ENCODE measurements around the gene CASZ1.

The CASZ1 gene

DNA sequence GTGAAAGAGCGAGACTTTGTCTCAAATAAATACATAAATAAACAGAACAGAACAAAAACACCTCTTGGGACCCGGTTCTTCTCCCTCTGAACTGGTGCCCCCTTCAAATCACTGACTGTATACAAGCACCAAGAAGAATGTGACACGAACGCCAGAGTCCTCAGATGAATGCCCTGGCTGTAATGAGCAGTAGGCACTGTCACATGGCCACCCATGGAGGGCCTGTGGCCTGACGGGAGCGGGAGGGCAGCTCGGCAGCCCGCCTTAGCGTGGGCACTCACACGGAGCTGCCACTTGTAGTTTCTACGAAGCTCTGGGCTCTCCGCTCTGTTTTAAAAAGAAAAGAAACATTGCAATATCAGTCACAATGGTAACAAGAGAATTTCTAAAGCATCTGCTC is 175.7 kb downstream of the CASZ1 start:
- DNase-seq, result no peak

DNA sequence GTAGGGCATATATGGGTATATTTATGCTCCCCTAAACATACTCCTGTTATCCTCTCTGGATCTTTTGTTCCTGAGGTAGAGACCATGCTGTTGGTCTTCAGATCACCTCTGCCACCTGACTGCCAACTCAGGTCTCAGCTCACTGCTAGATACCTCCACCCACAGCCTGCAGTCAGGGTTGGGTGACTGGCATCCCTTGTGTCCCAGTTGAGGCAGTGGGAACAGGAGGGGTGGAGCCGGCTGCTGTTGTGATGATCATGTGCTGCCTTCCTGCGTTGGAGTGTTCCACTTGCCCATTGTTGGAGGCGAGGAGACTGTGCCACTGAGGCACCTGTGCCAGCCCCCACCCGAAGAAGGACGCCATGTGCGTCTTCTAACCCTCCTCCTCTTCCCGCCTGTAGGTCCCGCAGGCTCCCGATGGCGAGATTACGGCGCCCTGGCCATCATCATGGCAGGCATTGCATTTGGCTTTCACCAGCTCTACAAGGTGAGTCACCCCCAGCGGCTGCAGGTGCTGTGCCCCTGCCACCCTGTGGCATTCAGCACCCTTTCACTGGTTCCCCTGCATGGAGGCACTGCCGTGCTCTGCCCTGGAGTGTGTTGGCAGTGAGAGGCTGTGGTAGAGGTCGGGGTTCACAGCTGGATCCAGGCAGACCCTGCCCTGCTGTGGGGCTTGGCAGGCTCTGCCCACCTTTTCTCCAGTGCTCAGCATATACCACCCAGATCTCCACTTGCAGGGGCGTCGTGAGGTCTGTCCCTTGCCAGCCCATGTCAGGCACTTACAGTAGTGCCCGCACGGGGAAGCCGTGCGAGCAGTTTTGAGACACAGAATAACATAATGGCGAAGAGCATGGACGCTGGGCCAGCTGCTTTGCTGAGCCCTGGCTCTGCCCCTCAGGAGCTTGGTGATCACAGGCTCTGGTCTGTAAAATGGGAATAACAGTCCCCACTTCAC is 178.2 kb downstream of the CASZ1 start:
- no peak for DNase-seq

DNA sequence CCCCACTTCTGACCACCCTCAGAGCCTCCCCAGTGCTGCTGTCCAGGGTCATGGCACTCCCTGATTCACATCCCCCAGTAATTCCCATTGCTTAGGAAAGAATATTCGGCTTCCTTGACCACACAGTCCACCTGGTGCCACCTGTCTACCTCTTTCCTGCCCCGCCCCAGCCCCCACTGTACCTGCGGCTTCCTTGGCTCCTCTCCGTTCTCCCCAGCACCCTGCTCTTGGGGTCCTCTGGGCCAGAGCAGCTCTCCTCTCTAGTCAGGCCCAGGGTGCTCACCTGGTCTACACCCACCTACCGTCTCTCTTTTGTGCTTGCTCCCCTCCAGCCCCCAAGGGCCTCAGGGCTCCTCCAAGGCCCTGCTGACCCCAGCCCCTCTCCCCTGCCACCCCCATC is 179.1 kb downstream of the CASZ1 start:
- DNase-seq, result no peak

GRCh38 chr1:10616696-10617095 is 179.8 kb downstream of the CASZ1 start:
- no peak for DNase-seq

DNA sequence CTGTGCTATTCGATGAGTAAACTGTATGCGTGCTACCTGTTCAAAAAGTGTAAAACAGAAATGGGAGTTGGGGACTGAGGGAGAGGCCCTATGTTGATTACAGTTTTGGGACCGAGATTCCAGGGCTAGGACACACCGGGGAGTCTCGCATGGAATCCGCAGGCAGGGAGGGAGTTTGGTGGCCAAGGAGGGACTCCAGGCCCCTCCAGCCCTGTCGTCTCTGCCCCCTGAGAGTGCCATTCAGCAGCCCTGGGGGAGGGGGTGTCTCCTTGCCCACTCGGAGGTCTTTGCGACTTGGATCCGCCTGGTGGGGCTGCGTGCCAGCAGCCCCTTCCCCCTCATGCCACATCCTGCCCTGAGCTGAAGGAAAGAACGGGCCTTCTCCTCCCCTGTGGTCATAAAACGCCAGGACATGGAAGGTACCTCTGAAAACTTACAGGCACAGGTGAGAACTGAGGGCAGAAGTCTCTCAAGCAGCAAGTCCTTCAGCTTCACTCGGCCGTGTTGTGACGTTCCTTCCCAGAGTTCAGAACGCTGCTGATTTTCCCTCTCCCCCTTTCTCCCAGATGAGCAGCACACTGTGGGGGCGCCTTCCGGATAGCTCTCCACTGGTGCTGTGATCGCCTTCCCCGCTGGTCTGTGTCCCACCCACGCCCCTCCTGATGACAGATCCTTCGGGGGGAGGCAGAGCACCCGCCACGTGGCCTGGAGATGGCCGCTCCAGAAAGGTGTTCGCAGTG is 180.3 kb downstream of the CASZ1 start:
- DNase-seq, result no peak

GRCh38 chr1:10615332-10615731 is 181.1 kb downstream of the CASZ1 start:
- no peak for DNase-seq

GRCh38 chr1:10614377-10615225 is 181.8 kb downstream of the CASZ1 start:
- no peak for DNase-seq

DNA sequence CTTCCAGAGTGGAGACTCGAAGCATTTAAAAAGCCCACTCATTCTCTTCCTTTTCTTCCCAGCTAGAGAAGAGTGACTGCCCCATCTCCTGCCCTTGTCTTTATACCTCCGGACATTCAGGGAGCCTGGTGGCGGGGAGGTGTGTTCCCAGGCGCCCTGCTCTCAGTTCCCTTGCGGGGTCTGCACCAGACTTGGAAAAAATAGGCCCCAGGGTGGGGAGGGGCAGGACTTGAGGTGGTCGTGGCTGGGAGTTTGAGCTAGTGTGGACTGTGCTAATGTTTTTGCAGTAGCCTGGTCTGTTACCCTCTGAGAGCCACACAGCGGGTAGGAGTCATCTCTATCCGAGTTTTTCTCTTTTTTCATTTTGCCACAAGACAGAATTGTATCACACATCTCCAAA is 182.6 kb downstream of the CASZ1 start:
- DNase-seq, result no peak

- DNase-seq, result no peak
Observed at GRCh38 chr1:10613340-10613739, 183.1 kb downstream of the CASZ1 start.

GRCh38 chr1:10612436-10613160 is 183.8 kb downstream of the CASZ1 start:
- DNase-seq, result no peak

DNA sequence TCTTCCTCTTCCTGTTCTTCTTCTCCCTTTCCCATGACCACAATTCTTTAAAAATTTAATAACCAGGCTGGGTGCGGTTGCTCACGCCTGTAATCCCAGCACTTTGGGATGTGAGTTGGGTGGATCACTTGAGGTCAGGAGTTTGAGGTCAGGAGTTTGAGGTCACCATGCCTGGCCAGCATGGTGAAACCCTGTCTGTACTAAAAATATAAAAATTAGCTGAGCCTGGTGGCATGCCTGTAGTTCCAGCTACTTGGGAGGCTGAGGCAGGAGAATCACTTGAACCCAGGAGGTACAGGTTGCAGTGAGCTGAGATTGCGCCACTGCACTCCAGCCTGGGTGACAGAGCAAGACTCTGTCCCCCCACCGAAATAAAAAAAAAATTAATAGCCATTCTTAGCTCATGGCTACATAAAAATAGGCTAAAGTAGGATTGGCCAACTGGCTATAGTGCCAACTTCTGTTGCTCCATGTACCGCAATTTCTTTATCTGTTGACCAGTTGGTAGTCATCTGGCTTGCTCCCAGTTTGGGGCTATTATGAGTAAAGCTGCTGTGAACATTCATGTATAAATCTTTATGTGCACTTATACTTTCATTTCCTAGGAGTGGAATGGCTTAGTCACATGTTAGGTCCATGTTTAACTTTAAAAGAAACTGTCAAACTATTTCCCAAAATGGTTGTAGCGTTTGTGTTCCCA is 185.4 kb downstream of the CASZ1 start:
- no peak for DNase-seq

DNA sequence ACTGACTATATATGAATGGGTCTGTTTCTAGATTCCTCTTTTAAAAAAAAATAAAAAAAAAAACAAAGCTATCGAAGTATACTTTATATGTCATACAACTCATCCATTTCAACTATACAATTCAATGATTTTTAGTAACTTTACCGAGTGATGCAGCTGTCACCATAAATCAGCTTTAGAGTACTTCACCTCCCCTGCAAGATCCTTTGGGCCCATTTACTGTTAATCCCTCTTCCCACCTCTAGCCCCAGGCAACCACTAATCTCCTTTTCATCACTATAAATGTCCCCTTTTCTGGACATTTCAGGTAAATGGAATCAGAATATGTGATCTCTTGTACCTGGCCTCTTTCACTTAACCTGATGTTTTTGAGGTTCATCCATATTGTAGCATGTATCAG is 187.8 kb downstream of the CASZ1 start:
- DNase-seq, result no peak

DNA sequence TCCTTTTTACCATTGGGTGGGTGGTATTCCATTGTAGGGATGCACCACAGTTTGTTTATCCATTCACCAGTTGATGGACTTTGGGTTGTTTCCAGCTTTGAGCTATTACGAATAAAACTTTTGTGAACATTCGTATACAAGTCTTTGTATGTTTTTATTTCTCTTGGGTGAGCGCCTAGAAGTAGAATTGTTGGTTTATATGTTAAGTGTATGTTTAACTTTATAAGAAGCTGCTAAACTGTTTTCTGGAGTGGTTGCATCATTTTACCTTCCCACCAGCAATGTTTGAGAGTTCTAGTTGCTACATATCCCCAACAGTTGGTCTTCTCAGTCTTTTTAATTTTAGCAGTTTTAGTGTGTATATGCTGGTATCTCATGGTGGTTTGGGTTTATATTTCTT is 189.2 kb downstream of the CASZ1 start:
- no peak for DNase-seq

DNA sequence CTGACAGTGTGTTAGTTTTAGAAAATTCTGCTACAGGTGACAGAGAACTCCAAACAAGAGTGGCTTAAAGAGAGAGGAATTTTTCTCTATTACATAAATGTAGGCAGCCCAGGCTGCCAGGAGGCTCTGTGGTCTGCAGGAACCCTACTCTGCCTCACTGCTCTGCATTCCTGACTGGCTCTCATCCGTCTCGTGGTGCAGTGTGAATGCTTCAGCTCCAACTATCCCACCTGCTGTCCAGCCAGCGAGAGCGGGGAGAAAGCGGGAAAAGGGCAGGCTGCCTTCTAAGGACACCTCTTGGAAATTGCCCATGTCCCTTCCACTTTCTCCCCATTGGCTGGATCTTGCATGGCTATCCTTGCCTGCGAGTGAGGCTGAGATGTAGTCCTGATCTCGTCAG is 190.4 kb downstream of the CASZ1 start:
- DNase-seq, result no peak

- no peak for DNase-seq
Observed at GRCh38 chr1:10604966-10605365, 191.5 kb downstream of the CASZ1 start.

- no peak for DNase-seq
Observed at GRCh38 chr1:10602936-10603335, 193.5 kb downstream of the CASZ1 start.

GRCh38 chr1:10601342-10602070 is 194.9 kb downstream of the CASZ1 start:
- no peak for DNase-seq

DNA sequence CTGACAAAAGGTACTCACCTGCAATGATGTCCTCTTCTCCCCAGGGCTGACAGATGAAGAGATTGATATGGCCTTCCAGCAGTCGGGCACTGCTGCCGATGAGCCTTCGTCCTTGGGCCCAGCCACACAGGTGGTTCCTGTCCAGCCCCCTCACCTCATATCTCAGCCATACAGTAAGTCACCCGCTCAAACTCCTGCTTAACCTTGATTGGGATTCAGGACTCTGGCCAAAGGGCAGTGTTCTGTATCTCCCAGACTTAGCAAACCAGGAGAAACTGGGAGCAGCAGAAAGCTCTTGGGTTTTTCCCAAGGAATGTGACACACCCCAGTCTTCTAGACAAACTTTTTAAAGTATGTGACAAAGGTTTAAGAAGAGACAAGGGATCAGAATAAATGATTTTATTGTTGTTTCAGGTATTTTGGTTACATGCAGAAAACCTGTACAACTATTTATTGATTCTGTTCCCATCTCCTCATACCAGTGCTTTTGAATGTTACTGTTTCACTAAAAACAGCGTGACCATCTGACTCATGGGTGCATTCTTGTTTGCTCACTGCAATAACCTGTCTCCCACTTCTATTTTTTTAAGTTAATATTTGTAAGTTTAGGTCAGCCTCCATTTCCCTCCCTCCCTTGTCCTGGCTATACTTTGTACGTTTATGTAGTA is 197.1 kb downstream of the CASZ1 start:
- no peak for DNase-seq

DNA sequence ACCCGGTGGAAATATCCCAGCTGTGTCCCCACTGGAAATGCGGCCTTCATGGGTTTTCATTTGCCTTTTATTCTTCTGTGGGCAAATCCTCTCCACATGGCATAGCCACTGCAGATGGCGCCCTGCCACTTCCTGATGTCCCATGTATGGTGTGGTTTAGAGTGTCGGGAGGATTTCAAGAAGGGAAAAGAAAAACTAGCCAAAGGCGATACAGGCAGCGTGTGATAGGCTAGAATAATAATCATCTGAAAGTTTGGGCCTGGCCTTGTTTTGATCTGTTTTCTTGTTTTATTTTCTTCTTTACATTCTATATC is 198.1 kb downstream of the CASZ1 start:
- DNase-seq, result no peak

DNA sequence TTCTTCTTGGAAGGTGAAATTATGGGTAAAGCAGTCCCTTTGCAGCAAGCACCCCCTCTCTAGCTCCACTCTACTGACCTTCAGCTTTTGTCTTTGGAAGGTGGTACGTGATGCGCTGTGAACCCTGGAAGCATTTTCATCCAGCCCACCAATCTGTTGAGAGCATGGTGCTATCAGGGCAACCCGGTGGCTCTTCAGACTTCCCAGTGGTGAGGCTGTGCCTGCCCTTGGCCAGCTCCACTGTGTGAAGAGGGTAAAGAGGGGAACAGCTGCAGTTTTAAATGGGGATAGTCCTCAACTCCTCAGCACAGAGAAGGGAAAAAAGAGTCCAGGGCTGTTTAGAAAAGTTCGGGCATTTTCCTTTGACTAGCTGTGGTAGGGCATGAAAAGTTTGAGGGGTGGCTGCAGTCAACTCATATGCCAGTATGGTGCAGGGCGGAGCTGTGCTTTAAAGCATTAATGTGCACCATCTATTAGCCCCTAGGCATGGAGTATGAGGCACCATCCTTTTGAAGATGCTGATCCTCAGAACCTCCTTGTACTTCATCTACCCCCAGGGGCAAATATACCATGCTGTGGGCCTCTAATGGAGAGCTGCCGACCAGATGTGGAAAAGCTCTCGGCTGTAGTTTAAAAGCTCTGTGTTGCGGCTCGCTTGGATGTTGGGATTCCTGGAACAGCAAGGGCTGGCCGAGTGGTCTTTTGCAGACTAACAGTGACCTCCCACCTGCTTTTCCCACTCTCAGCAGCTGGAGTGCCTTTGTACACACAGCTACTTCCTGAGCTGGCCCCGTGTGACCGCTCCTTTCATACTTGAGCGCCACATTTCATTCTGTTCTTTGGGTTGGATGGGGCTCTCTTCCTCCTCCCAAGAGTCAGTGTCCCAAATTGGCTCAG is 198.7 kb downstream of the CASZ1 start:
- no peak for DNase-seq

Measured in activated gamma-delta T cell treated with Interleukin-2 at 50 U/mL for 16 hours (primary cell).